B cell (primary cell): ENCODE measurements around the gene EYS. TPM values are rescaled to one million over a fixed set of nuclear protein-coding genes. Genes with fewer than 3 reads are reported as not detected.

ENCODE experiments used
- ATAC-seq: fragments of 200-7000 bp; cut with Tn5 transposase; one replicate; pipeline ENCODE4 v1.10.0; 2021; ENCODE audit warnings: low read depth, mild to moderate bottlenecking, moderate number of reproducible peaks, moderate library complexity
- CTCF ChIA-PET: fragments of 350-600 bp; sonication (Branson Sonifier 250); formaldehyde crosslinking; loops from one replicate; lab custom pipeline; 2021; ENCODE audit warnings: antibody characterized with exemption, inconsistent platforms; lab: Charles Lee
- POLR2A ChIA-PET: fragments of 350-600 bp; sonication (Branson Sonifier 250); formaldehyde crosslinking; loops from one replicate; lab custom pipeline; 2021; ENCODE audit warnings: antibody characterized with exemption; lab: Charles Lee
- DNase-seq: peaks from one replicate; pipeline ENCODE4 v3.0.0; 2013
- H2AFZ ChIP-seq: 2 replicates; pipeline ENCODE4 v1.6.1; 2012; ENCODE audit warnings: mild to moderate bottlenecking, low read depth, low read length; ENCODE audit not compliant: insufficient read depth, poor library complexity, severe bottlenecking
- H3K27ac ChIP-seq, 2 donors: 1 replicate in 1 of 2; 2 replicates in 1 of 2; pipeline ENCODE4 v1.5.1; 2012 to 2013; ENCODE audit warnings: low read length in 2 of 2, mild to moderate bottlenecking in 2 of 2, moderate library complexity in 1 of 2
- H3K27me3 ChIP-seq, 4 experiments: fragments of 200-600 bp in 1 of 4; sonication (generic) in 1 of 4; replicated peaks in 1 of 4; 1 replicate in 2 of 4; 2 replicates in 2 of 4; pipeline versions ENCODE4 v1.6.1 to v1.7.0; 2013 to 2016; ENCODE audit warnings: low read length in 3 of 4, mild to moderate bottlenecking in 2 of 4, mixed read lengths in 1 of 4, moderate library complexity in 1 of 4; ENCODE audit not compliant: insufficient read depth in 4 of 4, control insufficient read depth in 3 of 4; ENCODE audit errors: control extremely low read depth in 1 of 4
- H3K36me3 ChIP-seq, 2 experiments: replicated peaks in 1 of 2; 1 replicate in 1 of 2; 2 replicates in 1 of 2; pipeline versions ENCODE4 v1.6.1 to v1.7.1; 2013; ENCODE audit warnings: low read length in 1 of 2; ENCODE audit not compliant: insufficient read depth in 2 of 2, control insufficient read depth in 1 of 2; ENCODE audit errors: control extremely low read depth in 1 of 2, extremely low read depth in 1 of 2
- H3K4me1 ChIP-seq, 2 donors: fragments of 200-600 bp in 1 of 2; sonication (generic) in 1 of 2; 1 replicate in 1 of 2; 2 replicates in 1 of 2; pipeline versions ENCODE4 v1.5.1 to v1.6.1; 2013 to 2017; ENCODE audit warnings: low read length in 2 of 2; ENCODE audit not compliant: control insufficient read depth in 2 of 2, insufficient read depth in 2 of 2
- H3K4me2 ChIP-seq: replicated peaks from 2 replicates; pipeline ENCODE3; 2012; ENCODE audit warnings: mild to moderate bottlenecking, low read depth, low read length; ENCODE audit not compliant: poor library complexity, severe bottlenecking
- H3K4me3 ChIP-seq, 5 experiments: fragments of 200-600 bp in 1 of 5; sonication (generic) in 1 of 5; 1 replicate in 3 of 5; 2 replicates in 2 of 5; pipeline versions ENCODE4 v1.5.1 to v1.7.0; 2011 to 2016; ENCODE audit warnings: low read length in 4 of 5, mild to moderate bottlenecking in 4 of 5, low read depth in 2 of 5, control low read depth in 1 of 5, moderate library complexity in 1 of 5; ENCODE audit not compliant: insufficient read depth in 1 of 5; ENCODE audit errors: control extremely low read depth in 1 of 5, extremely low read depth in 1 of 5
- H3K79me2 ChIP-seq: fragments of 200-600 bp; sonication (generic); one replicate; pipeline ENCODE4 v1.6.0; 2016; ENCODE audit warnings: low read length; ENCODE audit not compliant: control insufficient read depth, insufficient read depth
- H3K9ac ChIP-seq: fragments of 200-600 bp; sonication (generic); 2 replicates; pipeline ENCODE4 v1.6.1; 2017; ENCODE audit warnings: mild to moderate bottlenecking, low read length, moderate library complexity
- H3K9me3 ChIP-seq, 3 donors: one replicate each; pipeline versions ENCODE4 v1.6.1 to v1.7.1; 2013; ENCODE audit warnings: low read length in 2 of 3; ENCODE audit not compliant: control insufficient read depth in 2 of 3, insufficient read depth in 1 of 3; ENCODE audit errors: control extremely low read depth in 1 of 3
- H4K20me1 ChIP-seq: 2 replicates; pipeline ENCODE4 v1.6.0; 2012; ENCODE audit warnings: mild to moderate bottlenecking, low read length; ENCODE audit not compliant: insufficient read depth, control insufficient read depth, poor library complexity, severe bottlenecking
- H3K27ac Mint-ChIP-seq: one replicate; pipeline ENCODE4 v1.8.0; 2021; ENCODE audit warnings: mixed read lengths
- H3K27me3 Mint-ChIP-seq: one replicate; pipeline ENCODE4 v1.8.0; 2021; ENCODE audit warnings: mixed read lengths
- H3K4me1 Mint-ChIP-seq: one replicate; pipeline ENCODE4 v1.8.0; 2021; ENCODE audit warnings: mixed read lengths
- H3K4me3 Mint-ChIP-seq: one replicate; pipeline ENCODE4 v1.8.0; 2021; ENCODE audit warnings: mixed read lengths
- H3K9me3 Mint-ChIP-seq: one replicate; pipeline ENCODE4 v1.8.0; 2022; ENCODE audit warnings: mixed read lengths; ENCODE audit not compliant: insufficient read depth
- EZH2 ChIP-seq: IDR thresholded peaks from 2 replicates; pipeline ENCODE4 v1.6.1; 2012; ENCODE audit warnings: borderline replicate concordance, low read depth, mild to moderate bottlenecking, moderate library complexity, low read length; ENCODE audit not compliant: insufficient read depth, poor library complexity, severe bottlenecking
- WGBS: methylation state at CpG from one replicate; pipeline ENCODE4 v1.1.5; 2013; ENCODE audit warnings: missing lambda C conversion rate; ENCODE audit not compliant: insufficient coverage; 5-methylcytosine and 5-hydroxymethylcytosine counted together
- intact Hi-C: fragments of 100-400 bp; cut with micrococcal nuclease; formaldehyde crosslinking; loops from one replicate; pipeline ENCODE4 v1.10.0; 2022
- polyA plus RNA-seq: library from polyadenylated mRNA; depleted of rRNA; stranded (reverse); fragments of >200 nt; gene quantifications from 2 replicates; pipeline ENCODE4 v1.2.3, GENCODE V29; 2012
- total RNA-seq, 2 donors: library from RNA; stranded (reverse); fragments of 120-200 nt in 1 of 2; gene quantifications; 1 replicate in 1 of 2; 2 replicates in 1 of 2; pipeline versions ENCODE4 v1.2.3 to v1.2.4, GENCODE V29; 2013 to 2022
- TF ChIP-seq, protein P1 (sequence below): fragments of 200-600 bp; IDR thresholded peaks from one replicate; pipeline ENCODE4 v1.8.0; 2022; ENCODE audit warnings: antibody characterized with exemption, mild to moderate bottlenecking

The EYS gene
- total and polyA plus RNA-seq, 2 donors (not counting 1 experiment from before 2014, with no cell fraction given), result not detected

DNA sequence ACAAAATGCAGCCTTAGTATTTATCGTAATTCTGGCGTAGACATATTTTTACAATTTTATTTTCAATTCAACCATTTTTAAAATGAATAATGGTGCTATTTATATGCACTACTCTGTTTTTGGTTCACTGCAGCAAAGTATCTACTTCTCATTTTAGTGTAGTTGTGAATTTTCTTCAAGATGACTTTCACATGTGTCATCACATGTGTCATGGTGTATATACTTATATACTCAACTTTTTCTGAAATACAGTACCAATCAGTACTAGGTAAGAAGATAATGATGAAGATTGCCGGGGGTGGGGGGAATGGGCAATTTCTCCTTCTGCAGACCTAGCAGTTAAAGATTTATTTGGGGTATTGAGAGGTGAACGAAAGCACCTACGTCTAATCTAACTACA is 1436.9 kb downstream of the EYS start:
- H3K4me1 ChIP-seq, result no peaks in the 10 kb centered on the region
- intact Hi-C loops, result no loop called here
- no peak for ATAC-seq
- no peak overlapping the region for H3K27ac Mint-ChIP-seq
- H3K9ac ChIP-seq, result no peak overlapping the region
- H3K4me3 Mint-ChIP-seq, result no peak overlapping the region
- no peak for DNase-seq
- H3K36me3 ChIP-seq, result no peaks in the 10 kb centered on the region
- TF ChIP-seq EZH2, result no peak
- TF ChIP-seq, protein P1, sequence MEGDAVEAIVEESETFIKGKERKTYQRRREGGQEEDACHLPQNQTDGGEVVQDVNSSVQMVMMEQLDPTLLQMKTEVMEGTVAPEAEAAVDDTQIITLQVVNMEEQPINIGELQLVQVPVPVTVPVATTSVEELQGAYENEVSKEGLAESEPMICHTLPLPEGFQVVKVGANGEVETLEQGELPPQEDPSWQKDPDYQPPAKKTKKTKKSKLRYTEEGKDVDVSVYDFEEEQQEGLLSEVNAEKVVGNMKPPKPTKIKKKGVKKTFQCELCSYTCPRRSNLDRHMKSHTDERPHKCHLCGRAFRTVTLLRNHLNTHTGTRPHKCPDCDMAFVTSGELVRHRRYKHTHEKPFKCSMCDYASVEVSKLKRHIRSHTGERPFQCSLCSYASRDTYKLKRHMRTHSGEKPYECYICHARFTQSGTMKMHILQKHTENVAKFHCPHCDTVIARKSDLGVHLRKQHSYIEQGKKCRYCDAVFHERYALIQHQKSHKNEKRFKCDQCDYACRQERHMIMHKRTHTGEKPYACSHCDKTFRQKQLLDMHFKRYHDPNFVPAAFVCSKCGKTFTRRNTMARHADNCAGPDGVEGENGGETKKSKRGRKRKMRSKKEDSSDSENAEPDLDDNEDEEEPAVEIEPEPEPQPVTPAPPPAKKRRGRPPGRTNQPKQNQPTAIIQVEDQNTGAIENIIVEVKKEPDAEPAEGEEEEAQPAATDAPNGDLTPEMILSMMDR, result no peak
- no peaks in the 10 kb centered on the region for H3K27me3 ChIP-seq
- no peaks in the 10 kb centered on the region for H3K4me1 Mint-ChIP-seq
- POLR2A ChIA-PET, result no interaction called here
- no peak overlapping the region for H3K27ac ChIP-seq
- no peak overlapping the region for H2AFZ ChIP-seq
- H3K4me3 ChIP-seq, result no peak overlapping the region
- H4K20me1 ChIP-seq, result no peaks in the 10 kb centered on the region
- no peaks in the 10 kb centered on the region for H3K27me3 Mint-ChIP-seq
- CTCF ChIA-PET, result no interaction called here
- no peaks in the 10 kb centered on the region for H3K9me3 ChIP-seq
- WGBS, result no CpG with 5 or more reads among the region's 5 CpGs
- no peaks in the 10 kb centered on the region for H3K9me3 Mint-ChIP-seq
- H3K4me2 ChIP-seq, result no peak overlapping the region
- H3K79me2 ChIP-seq, result no peaks in the 10 kb centered on the region

DNA sequence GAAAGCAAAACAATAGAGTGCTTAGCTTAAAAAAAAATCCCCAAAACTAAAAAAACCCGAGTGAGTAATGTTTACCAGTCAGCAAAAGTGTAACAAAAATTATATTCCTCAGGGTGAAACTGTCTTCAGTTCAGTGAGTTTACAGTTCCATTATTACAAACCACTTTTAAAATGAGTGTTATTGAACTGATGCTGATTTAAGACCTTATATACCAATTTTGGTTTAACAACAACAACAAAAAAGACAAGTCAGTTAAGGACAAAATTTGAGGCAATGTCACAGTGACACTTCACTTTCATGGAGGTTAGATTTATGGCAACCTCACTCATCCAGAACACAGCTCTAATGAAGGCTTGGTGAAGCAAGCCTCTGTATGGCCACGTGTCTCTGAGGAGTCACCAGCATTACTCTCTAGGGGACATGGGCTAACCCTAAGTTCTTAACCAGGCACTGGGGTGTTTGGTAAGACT is 1440.6 kb downstream of the EYS start:
- no peak for ATAC-seq
- H3K4me3 Mint-ChIP-seq, result no peak overlapping the region
- no peak for TF ChIP-seq EZH2
- TF ChIP-seq, protein P1, result no peak
- no peaks in the 10 kb centered on the region for H3K4me1 Mint-ChIP-seq
- no peaks in the 10 kb centered on the region for H3K9me3 Mint-ChIP-seq
- Histone ChIP-seq H3K4me2 (no peak overlapping the region), H4K20me1 (no peaks in the 10 kb centered on the region), H3K9me3 (no peaks in the 10 kb centered on the region), H3K4me1 (no peaks in the 10 kb centered on the region), H3K27ac (no peak overlapping the region), H3K9ac (no peak overlapping the region), H3K4me3 (no peak overlapping the region), H3K36me3 (no peaks in the 10 kb centered on the region), H3K27me3 (no peaks in the 10 kb centered on the region), H3K79me2 (no peaks in the 10 kb centered on the region), H2AFZ (no peak overlapping the region)
- POLR2A ChIA-PET, result no interaction called here
- no CpG with 5 or more reads among the region's 2 CpGs for WGBS
- H3K27ac Mint-ChIP-seq, result no peak overlapping the region
- no peak for DNase-seq
- CTCF ChIA-PET, result no interaction called here
- no peaks in the 10 kb centered on the region for H3K27me3 Mint-ChIP-seq
- intact Hi-C loops, result no loop called here
